GM12872 (cell line): ENCODE results near the gene NUP210L.

Source experiments
- CTCF ChIP-seq: IDR thresholded peaks from 3 replicates; pipeline ENCODE4 v1.5.1; 2011; ENCODE audit warnings: low read depth, mild to moderate bottlenecking, low read length, moderate library complexity; ENCODE audit not compliant: insufficient read depth

The NUP210L gene

GRCh38 chr1:153945131-153945794 lies 209.6 kb downstream of the NUP210L start:
- no peak for TF ChIP-seq CTCF

DNA sequence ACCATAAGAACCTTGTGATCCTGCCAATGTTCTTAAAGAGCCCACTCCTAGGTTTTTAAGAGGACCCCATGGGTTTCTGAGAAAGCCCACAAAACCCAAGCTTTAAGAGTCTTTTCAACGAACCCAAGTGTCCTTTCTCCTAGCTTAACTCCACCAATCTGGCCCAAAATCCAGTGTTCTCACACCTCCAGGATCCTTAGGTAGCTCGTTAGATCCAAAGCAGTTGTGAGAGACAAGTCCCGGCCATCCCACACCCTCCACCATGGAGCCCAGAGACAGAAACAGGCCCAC lies 210.1 kb downstream of the NUP210L start:
- TF ChIP-seq CTCF = no peak

DNA sequence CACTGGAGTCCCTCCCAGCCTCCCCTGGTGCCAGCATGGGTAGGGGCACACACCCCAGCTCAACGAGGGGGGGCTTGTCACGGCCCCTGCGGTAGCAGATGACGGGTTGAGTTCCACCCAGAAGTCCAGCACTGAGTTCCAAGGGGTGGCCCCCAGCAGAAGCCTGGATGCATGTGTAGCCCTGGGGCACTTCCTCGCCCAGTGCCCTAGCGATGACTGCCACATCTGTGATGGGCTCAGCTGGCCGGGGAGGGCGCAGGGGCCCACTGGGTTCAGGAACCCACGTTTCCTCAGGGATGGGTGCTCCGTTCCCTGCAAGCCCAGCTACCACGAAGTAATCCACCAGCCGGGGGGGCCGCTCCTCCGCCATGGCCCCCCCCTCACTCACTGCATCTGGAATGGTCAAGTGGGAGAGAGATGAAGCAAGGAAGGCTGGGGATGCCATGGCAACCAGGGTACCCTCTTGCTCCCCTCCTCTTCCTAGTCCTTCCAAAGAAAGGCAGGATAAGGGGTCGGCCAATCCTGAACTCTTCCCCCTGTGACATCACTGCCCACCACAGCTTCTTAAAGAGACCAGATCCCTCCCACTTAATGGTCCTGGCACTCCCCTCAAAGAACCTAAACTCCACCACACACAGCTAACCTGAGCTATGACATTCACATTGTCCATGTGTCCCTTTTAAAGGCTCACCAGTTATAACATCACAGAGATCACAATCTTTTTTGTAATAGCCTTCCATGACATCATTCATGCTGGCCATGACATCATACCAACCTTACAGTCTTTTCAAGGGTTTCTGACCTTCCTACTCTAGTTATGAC lies 210.7 kb downstream of the NUP210L start:
- TF ChIP-seq CTCF = no peak

GRCh38 chr1:153942766-153943549 lies 211.9 kb downstream of the NUP210L start:
- TF ChIP-seq CTCF = no peak
